ENCODE results near the gene RAP1GAP. TPM values are rescaled to one million over a fixed set of nuclear protein-coding genes. Genes with fewer than 3 reads are reported as not detected.
A peak's percentile ranks its signal among the peaks of the same experiment; 100 is the strongest.

Gene RAP1GAP
- 1 to 10 TPM; 1.9 to 6.8 (median 5.0) TPM for total RNA-seq

GRCh38 chr1:21669258-21670058 lies at the start of gene RAP1GAP:
Gene RAP1GAP (minus strand): TSS chr1:21669357. CDS start chr1:21620032, 49,325 bp downstream.
- peaks cover 24 to 70% (median 32%) of the 10 kb centered on the region in 3 donors for H3K4me1 ChIP-seq
- H3K27ac ChIP-seq = no peak within 1 kb of the TSS
- peak within 1 kb of the TSS; percentile 17 to 65 (median 38) for H3K4me3 ChIP-seq
- intact Hi-C loops (cut with DNase I) = no loop called here
- 0 to 6% methylated on average over 2 to 16 of the region's 64 CpGs for WGBS, 2 donors
- DNase-seq = no peak
- peaks cover 8 to 67% (median 12%) of the 10 kb centered on the region in 4 donors for H3K27me3 ChIP-seq
- no peak for TF ChIP-seq POLR2A (IDR thresholded peaks at IDR 0.05)
- no peak for TF ChIP-seq CTCF (IDR thresholded peaks at IDR 0.05)
- H3K36me3 ChIP-seq = no peaks in the 10 kb centered on the region
- no peaks in the 10 kb centered on the region for H3K9me3 ChIP-seq

- no peaks in the 10 kb centered on the region for H3K27me3 ChIP-seq
- no peak overlapping the region for H3K4me3 ChIP-seq
- peaks cover 14 to 100% (median 35%) of the 10 kb centered on the region in 3 donors for H3K36me3 ChIP-seq
- TF ChIP-seq CTCF (IDR thresholded peaks at IDR 0.05) = no peak
- TF ChIP-seq POLR2A (IDR thresholded peaks at IDR 0.05) = no peak
- H3K4me1 ChIP-seq = no peaks in the 10 kb centered on the region
- H3K27ac ChIP-seq = no peak overlapping the region
- no peak for DNase-seq
- intact Hi-C loops (cut with DNase I) = no loop called here
- no peaks in the 10 kb centered on the region for H3K9me3 ChIP-seq
- 64 to 81% methylated on average over 2 of the region's 2 CpGs for WGBS, 2 donors
Measured at GRCh38 chr1:21716169-21716568, 47.0 kb upstream of the RAP1GAP start.

GRCh38 chr1:21707891-21708290 lies 38.7 kb upstream of the RAP1GAP start:
- H3K27me3 ChIP-seq = no peaks in the 10 kb centered on the region
- TF ChIP-seq POLR2A (IDR thresholded peaks at IDR 0.05) = no peak
- H3K4me1 ChIP-seq = peaks cover 0 to 4% (median 0%) of the 10 kb centered on the region in 3 donors
- H3K27ac ChIP-seq = no peak overlapping the region
- H3K4me3 ChIP-seq = no peak overlapping the region
- WGBS, 2 donors = 89 to 95% methylated on average over 4 of the region's 4 CpGs
- no peaks in the 10 kb centered on the region for H3K9me3 ChIP-seq
- H3K36me3 ChIP-seq = peaks cover 0 to 95% (median 12%) of the 10 kb centered on the region in 3 donors
- intact Hi-C loops (cut with DNase I) = loop anchor here (10.0 kb wide), 1 partner anchor 257 kb away; no protein-coding TSS in a partner anchor
- no peak for DNase-seq

- 69 to 75% methylated on average over 5 of the region's 5 CpGs for WGBS, 2 donors
- peaks cover 0 to 95% (median 12%) of the 10 kb centered on the region in 3 donors for H3K36me3 ChIP-seq
- intact Hi-C loops (cut with DNase I) = loop anchor here (10.0 kb wide), 1 partner anchor 258 kb away; no protein-coding TSS in a partner anchor
- no peaks in the 10 kb centered on the region for H3K27me3 ChIP-seq
- no peak for TF ChIP-seq CTCF (IDR thresholded peaks at IDR 0.05)
- TF ChIP-seq POLR2A (IDR thresholded peaks at IDR 0.05) = no peak
- DNase-seq = no peak
- H3K27ac ChIP-seq = no peak overlapping the region
- peaks cover 0 to 4% (median 0%) of the 10 kb centered on the region in 3 donors for H3K4me1 ChIP-seq
- no peak overlapping the region for H3K4me3 ChIP-seq
- H3K9me3 ChIP-seq = no peaks in the 10 kb centered on the region
Measured at GRCh38 chr1:21707086-21707840, 38.1 kb upstream of the RAP1GAP start.

GRCh38 chr1:21706151-21706835 lies 37.1 kb upstream of the RAP1GAP start:
- H3K27me3 ChIP-seq = no peaks in the 10 kb centered on the region
- WGBS, 2 donors = 63 to 70% methylated on average over 8 of the region's 8 CpGs
- intact Hi-C loops (cut with DNase I) = loop anchor here (10.0 kb wide), 1 partner anchor 259 kb away; no protein-coding TSS in a partner anchor
- no peak overlapping the region for H3K27ac ChIP-seq
- DNase-seq = no peak
- no peak overlapping the region for H3K4me3 ChIP-seq
- peaks cover 0 to 95% (median 16%) of the 10 kb centered on the region in 3 donors for H3K36me3 ChIP-seq
- TF ChIP-seq CTCF (IDR thresholded peaks at IDR 0.05) (no peak), POLR2A (IDR thresholded peaks at IDR 0.05) (no peak)
- H3K4me1 ChIP-seq = peaks cover 0 to 4% (median 0%) of the 10 kb centered on the region in 3 donors
- H3K9me3 ChIP-seq = no peaks in the 10 kb centered on the region
